ENCODE data around the gene PCDHGC4.

The PCDHGC4 gene

GRCh38 chr5:141490771-141491170 is 5.9 kb downstream of the PCDHGC4 start:
- DNase-seq = no peak

GRCh38 chr5:141491323-141492167 is 6.7 kb downstream of the PCDHGC4 start:
- DNase-seq = no peak

DNA sequence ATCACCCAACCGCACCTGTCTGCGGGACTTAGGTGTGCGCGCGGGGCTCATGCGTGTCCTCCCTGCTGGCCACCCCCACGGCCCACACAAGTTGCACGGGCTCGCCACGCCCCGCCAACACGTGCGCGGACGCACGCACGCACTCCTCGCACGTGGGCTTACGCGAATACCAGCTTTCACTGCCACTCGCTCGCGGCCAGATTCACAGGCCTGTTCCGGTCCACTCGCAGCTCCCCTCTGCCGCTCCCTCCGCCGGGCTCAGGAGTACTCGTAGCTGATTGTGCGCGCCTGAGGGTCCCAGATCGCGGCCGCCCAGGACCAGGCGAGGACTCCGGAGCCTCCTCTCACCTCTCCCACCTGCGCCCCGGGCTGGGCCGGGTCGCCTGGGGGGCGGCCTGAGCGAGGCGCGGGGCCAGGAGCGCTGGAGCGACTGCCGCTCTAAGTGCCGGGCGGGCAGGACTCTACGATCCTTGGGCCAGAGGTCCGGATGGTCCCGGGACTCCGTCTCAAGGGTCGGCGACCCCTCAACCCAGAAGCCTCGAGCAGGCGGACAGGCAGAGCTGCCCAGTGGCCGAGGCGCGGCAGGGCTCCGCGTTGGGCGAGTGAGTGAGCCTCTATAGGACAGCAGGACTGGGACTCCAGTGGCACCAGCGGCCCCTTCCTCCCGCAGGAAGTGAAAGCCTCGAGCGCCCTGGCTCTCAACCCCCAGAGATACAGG is 7.5 kb downstream of the PCDHGC4 start:
- DNase-seq = peak; percentile 25

DNA sequence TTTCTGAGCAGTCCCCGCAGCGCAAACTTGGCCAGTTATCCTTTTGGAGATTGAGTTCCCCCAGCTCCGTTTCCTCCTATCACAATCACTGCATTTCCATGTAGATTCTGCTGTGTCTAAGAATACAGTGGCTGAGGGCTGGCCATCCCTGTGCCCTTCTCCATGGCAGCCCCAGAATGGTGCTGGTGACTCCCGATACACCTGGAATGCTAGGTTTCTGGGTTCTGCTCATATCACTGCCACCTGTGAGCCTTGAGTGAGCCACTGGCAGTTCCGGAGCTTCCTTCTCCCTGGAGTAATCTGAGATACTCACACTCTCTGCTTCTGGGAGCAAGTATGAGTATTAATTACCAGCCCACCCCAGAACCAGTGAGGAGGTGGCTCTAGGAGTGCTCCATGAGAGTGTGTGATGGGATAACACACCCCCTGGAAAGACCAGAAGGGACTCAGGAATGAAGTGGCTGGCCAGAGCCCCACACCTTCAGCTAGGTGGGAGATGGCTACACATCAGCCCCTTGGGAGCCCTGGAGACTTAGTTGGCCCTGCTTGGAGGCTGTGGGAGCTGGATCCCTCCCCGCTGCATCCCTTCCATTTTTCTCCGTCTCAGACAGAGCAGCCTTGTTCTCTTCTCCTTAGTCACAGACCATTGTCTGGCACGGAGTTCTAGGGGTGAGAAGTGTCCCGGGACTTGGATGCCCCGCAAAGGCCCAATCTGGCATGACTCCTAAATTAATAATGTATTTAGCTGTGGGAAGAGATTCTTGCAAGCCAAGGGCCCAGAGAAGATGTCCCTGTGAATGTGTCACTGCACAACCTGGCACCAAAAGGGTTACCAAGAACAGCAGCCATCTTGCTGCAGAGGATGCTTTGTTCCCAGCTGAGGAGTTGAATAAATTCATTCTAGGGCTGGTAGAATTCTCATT is 8.9 kb downstream of the PCDHGC4 start:
- no peak for DNase-seq

GRCh38 chr5:141494761-141495452 is 10.1 kb downstream of the PCDHGC4 start:
- DNase-seq = no peak

DNA sequence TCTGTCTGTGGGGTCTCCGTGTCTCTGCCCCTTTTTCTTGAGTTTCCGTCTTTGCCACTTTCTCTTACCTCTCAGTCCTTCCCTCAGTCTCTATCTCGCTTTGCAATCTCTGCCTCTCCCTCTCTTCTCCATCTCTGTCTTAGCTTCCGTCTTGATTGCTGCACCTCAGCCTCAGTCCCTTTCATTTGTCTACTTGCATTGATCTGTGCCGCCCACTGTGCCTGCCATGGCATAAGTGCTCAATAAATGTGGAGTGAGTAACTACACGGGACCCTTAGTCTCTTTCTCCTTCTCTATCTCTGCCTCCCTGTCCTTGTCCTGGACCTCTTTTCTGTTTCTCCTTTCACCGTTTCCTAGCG is 10.6 kb downstream of the PCDHGC4 start:
- no peak for DNase-seq

DNA sequence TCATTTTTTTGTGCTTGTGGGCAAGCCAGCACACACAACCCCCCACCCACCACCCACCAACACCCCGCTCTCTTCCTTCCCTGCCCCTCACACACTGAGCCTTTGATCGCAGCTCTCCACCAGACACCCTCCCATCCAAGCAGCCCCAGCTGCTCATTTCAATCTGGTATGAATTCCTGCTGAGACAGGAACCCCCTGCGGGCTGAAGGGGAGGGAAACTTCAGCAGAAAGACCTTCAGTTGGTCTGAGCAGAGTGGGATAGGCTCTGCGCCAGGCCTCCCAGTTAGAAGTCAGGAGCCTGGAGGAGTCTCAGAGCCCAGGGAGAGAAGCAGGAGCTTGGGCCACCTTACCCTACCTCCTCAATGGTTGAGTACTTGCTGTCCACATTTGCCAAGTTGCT is 11.2 kb downstream of the PCDHGC4 start:
- DNase-seq = no peak

DNA sequence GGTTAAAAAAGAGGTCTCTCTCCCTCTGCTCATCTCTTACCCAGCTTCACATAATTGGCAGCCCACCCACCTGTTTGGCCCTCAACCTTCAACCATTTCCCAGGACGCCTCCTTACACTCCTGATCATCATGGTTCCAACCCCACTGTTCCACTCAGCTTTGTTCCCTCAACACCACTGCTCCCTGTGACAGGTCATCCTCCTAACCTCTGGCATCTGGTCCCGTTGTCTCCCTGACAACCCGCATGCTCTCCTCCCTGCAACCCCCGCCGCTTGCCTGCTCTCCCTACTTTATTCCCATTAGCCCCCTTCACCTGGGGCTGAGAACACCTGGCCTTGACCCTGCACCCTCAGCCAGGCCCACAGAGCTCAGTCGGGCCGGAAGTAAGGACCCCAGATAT is 16.9 kb downstream of the PCDHGC4 start:
- no peak for DNase-seq

- DNase-seq = no peak
Measured at GRCh38 chr5:141503681-141504080, 18.9 kb downstream of the PCDHGC4 start.

DNA sequence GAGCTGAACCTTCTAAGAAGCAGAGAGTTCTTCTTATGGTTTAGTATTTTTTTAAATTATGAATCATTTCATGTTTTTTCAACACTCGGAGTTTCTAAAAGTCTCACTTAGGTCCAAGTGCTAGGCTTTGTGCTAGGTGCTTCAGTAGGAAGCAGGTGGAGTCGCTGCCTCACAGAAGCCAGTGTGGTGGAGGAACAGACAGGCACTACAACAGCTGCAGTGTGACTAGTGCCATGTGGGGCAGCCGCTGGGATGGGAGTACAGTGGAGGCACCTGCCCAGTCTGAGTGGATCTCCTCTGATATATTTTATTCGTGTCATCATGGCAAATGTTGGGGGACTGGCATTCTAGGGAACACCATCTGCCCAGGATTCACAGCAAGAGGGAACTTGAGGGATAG is 19.4 kb downstream of the PCDHGC4 start:
- no peak for DNase-seq

DNA sequence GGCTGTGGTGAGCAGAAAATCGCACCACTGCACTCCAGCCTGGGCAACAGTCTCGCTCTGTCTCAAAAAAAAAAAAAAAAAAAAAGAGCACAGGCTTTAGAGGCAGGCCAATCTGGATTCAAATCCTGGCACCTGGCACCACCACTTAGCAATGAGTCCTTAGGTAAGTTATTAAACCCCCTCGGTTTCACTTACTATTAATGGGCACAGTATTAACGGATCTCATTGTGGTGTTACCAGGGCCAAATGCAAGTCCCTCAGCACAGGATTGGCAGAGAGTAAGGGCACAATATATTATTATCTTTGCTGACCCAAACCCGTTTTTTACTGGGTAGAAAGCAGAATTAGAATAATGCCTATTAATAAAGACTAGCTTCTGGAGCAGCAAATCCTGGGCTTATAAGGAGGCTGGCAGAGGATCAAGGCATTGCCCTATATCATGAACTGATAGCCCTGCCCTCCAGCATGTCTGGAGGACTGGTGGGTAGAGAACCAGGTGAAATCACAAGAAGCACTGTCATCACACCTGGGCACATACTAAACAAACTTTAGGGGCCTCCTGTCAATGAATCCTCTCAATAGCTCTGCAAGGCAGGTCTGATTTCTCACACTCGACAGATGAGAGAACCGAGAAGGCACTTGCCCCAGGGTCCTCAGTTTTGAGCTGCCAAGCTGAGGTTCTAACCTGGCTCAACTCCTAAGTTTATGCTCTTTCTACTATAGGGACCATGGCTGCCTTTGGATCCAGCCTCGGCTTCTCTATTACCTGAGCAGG is 21.7 kb downstream of the PCDHGC4 start:
- no peak for DNase-seq

DNA sequence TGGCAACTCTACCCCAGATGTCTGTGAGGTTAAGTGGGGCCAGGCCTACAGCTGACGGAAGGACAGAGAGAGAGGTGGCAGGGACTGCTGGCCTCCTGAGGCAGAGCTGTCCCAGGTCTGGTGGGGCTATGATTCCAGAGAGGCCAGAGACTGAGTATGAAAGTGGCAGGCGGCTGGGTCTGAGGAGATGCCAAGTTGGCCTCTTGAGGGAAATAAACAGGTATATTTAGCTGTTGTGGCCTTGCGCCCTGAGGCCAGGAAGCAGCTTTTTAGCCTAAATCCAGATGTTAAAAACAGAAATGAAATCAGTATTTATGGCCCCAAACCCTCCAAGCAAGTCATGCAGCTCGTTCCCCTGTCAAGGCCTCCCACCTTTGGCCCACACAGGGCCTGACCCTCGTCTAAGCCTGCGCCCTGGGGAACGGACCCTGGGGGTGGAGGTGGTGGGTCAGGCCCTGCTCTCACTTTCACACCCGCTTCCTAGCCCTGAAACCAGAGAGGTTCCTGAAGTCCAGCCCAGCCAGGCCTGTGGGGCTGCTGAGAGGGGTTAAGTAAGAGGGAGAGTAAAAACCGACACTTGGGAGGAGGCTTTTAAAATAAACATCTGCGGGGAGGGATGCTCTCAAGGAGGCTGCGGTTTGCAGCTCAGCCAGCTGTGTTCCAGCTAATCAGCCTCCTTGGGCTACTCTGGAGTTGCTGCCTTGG is 22.7 kb downstream of the PCDHGC4 start:
- no peak for DNase-seq

DNA sequence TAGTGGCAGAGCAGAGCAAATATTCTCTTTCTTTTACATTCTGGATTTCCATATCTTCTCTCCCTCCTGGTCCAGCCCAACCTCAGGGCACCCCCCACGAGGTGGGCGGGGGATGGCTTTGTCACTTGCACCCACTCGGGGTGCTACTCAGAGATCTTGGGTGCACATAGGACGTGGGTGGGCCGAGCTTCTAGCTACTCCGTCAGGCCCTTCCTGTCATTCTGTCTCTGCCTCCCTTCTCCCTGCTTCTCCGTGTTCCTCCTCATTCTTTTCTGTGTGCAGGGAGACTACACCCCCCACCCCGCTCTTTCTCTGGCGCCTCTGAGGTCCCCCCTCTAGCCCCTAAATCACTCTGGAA is 23.6 kb downstream of the PCDHGC4 start:
- no peak for DNase-seq

- DNase-seq = no peak
Measured at GRCh38 chr5:141508798-141509611, 24.2 kb downstream of the PCDHGC4 start.

- DNase-seq = no peak
Measured at GRCh38 chr5:141510160-141510559, 25.3 kb downstream of the PCDHGC4 start.

DNA sequence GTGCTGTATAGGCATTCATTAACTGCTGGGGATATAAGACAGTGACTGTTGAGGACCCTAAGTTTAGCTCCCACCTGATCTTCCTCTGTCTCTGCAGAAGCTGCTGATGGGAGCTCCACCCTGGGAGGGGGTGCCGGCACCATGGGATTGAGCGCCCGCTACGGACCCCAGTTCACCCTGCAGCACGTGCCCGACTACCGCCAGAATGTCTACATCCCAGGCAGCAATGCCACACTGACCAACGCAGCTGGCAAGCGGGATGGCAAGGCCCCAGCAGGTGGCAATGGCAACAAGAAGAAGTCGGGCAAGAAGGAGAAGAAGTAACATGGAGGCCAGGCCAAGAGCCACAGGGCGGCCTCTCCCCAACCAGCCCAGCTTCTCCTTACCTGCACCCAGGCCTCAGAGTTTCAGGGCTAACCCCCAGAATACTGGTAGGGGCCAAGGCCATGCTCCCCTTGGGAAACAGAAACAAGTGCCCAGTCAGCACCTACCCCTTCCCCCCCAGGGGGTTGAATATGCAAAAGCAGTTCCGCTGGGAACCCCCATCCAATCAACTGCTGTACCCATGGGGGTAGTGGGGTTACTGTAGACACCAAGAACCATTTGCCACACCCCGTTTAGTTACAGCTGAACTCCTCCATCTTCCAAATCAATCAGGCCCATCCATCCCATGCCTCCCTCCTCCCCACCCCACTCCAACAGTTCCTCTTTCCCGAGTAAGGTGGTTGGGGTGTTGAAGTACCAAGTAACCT is 26.2 kb downstream of the PCDHGC4 start:
- DNase-seq = no peak

- DNase-seq = no peak
Measured at GRCh38 chr5:141511771-141512325, 27.0 kb downstream of the PCDHGC4 start.

GRCh38 chr5:141512390-141512910 is 27.6 kb downstream of the PCDHGC4 start:
- DNase-seq = peak; percentile 86
